Hepatocyte (in vitro differentiated cells): ENCODE measurements around the gene MPST.

Experiments
- CTCF ChIP-seq: fragments of 200-600 bp; sonication (generic); IDR thresholded peaks from 2 replicates; pipeline ENCODE4 v1.5.1; 2016; ENCODE audit warnings: antibody characterized with exemption, mild to moderate bottlenecking; ENCODE audit not compliant: poor library complexity
- EZH2 ChIP-seq: fragments of 200-600 bp; sonication (generic); IDR thresholded peaks from 2 replicates; pipeline ENCODE4 v1.6.1; 2016; ENCODE audit warnings: antibody characterized with exemption, mild to moderate bottlenecking, borderline replicate concordance
- EZH2phosphoT487 ChIP-seq: fragments of 200-600 bp; sonication (generic); IDR thresholded peaks from one replicate; pipeline ENCODE4 v1.6.1; 2018; ENCODE audit warnings: antibody characterized with exemption, mild to moderate bottlenecking, low read depth, moderate library complexity; ENCODE audit not compliant: unreplicated experiment, severe bottlenecking

GRCh38 chr22:37051391-37052385, 32.1 kb downstream of the MPST start, which contains the start of gene KCTD17:
- no peak for TF ChIP-seq CTCF
- TF ChIP-seq EZH2 = no peak
- no peak for TF ChIP-seq EZH2phosphoT487
